ENCODE measurements around the gene DLD. TPM values are rescaled to one million over a fixed set of nuclear protein-coding genes. Genes with fewer than 3 reads are reported as not detected.
A peak's percentile ranks its signal among the peaks of the same experiment; 100 is the strongest.

Gene DLD
- total and polyA plus RNA-seq, 2 of the 13 experiments (the other 11 are each of a cell fraction or from before 2014, with no cell fraction given), result 56.8 to 95.2 TPM

- TF ChIP-seq LCORL (IDR thresholded peaks at IDR 0.05), result no peak
- TF ChIP-seq LCORL (CRISPR knock-in tag; IDR thresholded peaks at IDR 0.05), result no peak
- no peak for TF ChIP-seq ZNF747 (CRISPR knock-in tag; IDR thresholded peaks at IDR 0.05; ENCODE audit: borderline replicate concordance)
- TF ChIP-seq TAF1 (CRISPR knock-in tag; IDR thresholded peaks at IDR 0.05), result no peak
- TF ChIP-seq SYNCRIP (IDR thresholded peaks at IDR 0.05; ENCODE audit: insufficient read depth, low read depth, low read length), result no peak
- no peak for TF ChIP-seq REL (CRISPR knock-in tag; conservative IDR thresholded peaks at IDR 0.05)
- TF ChIP-seq ATF3 (CRISPR knock-in tag; IDR thresholded peaks at IDR 0.05), result no peak
- no peak for TF ChIP-seq ZNF335 (CRISPR knock-in tag; IDR thresholded peaks at IDR 0.05)
- TF ChIP-seq TMF1 (CRISPR knock-in tag; IDR thresholded peaks at IDR 0.05; ENCODE audit: low read depth), result no peak
- no peak for TF ChIP-seq ZNF569 (CRISPR knock-in tag; IDR thresholded peaks at IDR 0.05; ENCODE audit: borderline replicate concordance)
- TF ChIP-seq RFX3 (CRISPR knock-in tag; IDR thresholded peaks at IDR 0.05), result no peak
- TF ChIP-seq ZNF280D (CRISPR knock-in tag; IDR thresholded peaks at IDR 0.05), result no peak
- no peak for TF ChIP-seq ZNF580 (CRISPR knock-in tag; IDR thresholded peaks at IDR 0.05; ENCODE audit: borderline replicate concordance, low read depth)
- no peak for TF ChIP-seq ZNF446 (CRISPR knock-in tag; IDR thresholded peaks at IDR 0.05)
- TF ChIP-seq ZNF674 (CRISPR knock-in tag; IDR thresholded peaks at IDR 0.05; ENCODE audit: low read depth), result no peak
- peak; percentile 49 for TF ChIP-seq ASH2L (IDR thresholded peaks at IDR 0.05; ENCODE audit: insufficient read length, low read depth, low read length)
- peak; percentile 42; the same call in 1 of the 2 replicates for TF ChIP-seq HMG20A (CRISPR knock-in tag; IDR thresholded peaks at IDR 0.05; ENCODE audit: borderline replicate concordance)
- 0 out of 2 replicates have a peak, but pooled peaks have one; percentile 16 for TF ChIP-seq RARA (CRISPR knock-in tag; IDR thresholded peaks at IDR 0.05)
- TF ChIP-seq ZSCAN22 (CRISPR knock-in tag; IDR thresholded peaks at IDR 0.05), result no peak
- no peak for TF ChIP-seq ZNF784 (CRISPR knock-in tag; IDR thresholded peaks at IDR 0.05; ENCODE audit: borderline replicate concordance)
- TF ChIP-seq ETS1 (CRISPR knock-in tag; IDR thresholded peaks at IDR 0.05), result no peak
- no peak for TF ChIP-seq HMGXB4 (CRISPR knock-in tag; IDR thresholded peaks at IDR 0.05; ENCODE audit: borderline replicate concordance in 1 of 2, low read depth in 1 of 2)
Measured at GRCh38 chr7:107948645-107949442, 57.9 kb downstream of the DLD start (continued).

Measured in HepG2 (cell line).